HL-60/S4 treated with retinoic acid at 250 ng/mL for 4 days and 3 days (cell line): ENCODE measurements around the gene SEPTIN8.

Experiments
- in situ Hi-C: fragments of 300-500 bp; cut with MboI; formaldehyde crosslinking; loops from 2 replicates; pipeline ENCODE4 v1.7.0; 2022; ENCODE audit warnings: low sequenced_read_pairs

Gene SEPTIN8

DNA sequence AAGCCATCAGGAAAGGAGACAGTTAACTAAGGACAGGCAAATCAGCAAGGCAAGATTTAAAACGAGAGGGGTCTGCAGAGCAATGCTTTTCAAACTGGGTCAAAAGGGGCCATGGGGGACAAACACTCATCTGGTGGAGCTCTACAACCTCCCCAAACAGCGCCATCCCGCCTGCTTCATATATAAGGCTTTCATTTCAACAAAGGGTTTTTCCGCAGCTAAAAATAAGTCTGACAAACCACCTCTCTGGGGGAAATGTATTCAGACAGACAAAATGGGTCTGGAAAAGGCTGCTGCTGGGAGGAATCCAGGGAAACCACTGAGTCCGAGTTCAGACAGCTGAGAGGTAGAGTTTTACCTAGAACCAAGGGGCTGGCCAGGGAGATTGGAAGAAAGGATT, 8.3 kb upstream of the SEPTIN8 start:
- in situ Hi-C loops: no loop called here

DNA sequence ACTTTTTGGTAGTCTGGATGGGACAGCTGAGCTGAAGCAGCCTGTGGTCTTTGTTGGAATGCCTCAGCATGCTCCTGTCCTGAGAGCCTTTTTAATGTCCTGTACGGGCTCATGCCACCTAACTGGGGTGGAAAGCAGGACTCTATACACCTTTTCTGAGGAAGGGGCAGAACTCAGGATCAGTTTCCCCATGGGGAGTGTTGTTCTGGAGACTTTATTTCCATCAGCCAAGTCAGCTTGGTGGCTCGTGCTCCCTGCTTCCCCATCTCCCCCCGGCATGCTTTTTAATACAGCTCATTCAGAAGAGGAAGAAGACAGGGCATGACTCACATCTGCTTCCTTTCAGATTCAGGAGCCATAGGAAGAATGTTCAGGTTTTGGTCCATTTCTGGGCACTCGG, 5.1 kb upstream of the SEPTIN8 start:
- in situ Hi-C loops: no loop called here

DNA sequence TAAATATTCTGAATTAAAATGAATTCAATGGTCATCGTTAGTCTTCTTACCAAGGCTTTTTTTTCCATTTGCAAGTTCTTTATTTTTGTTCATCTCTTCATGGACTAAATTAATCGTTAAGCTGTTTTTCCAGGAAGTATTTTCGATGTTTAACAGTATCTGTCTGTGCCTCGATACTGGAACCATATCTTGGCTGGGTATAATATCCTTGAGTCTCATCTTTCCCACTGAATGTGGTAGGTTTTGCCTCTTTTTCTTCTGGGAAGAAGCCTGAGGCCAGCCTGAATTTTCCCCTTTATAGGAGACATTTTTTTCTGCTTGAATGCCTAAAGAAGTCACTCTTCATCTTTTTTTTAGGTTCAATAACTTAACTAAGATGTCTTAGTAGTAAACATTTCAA, 4.0 kb upstream of the SEPTIN8 start:
- in situ Hi-C loops: no loop called here

DNA sequence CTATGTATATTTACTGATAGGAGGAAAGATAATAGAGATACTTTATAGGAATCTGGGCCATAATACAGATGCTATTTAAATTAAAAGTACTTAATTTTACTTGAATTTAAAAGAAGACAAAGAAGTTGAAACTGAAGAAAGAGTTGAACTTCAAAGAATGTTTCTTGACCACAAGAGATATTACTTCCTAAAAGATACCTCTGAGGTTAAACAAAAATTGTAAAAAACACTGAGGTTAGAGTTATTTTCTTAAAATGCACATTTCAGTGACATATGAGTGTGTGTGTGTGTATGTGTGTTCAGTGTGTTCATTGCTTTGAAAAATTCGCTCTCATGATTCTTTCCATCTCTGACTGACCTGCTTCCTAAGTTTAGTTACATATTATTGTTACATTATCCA, 3.5 kb upstream of the SEPTIN8 start:
- in situ Hi-C loops: no loop called here

DNA sequence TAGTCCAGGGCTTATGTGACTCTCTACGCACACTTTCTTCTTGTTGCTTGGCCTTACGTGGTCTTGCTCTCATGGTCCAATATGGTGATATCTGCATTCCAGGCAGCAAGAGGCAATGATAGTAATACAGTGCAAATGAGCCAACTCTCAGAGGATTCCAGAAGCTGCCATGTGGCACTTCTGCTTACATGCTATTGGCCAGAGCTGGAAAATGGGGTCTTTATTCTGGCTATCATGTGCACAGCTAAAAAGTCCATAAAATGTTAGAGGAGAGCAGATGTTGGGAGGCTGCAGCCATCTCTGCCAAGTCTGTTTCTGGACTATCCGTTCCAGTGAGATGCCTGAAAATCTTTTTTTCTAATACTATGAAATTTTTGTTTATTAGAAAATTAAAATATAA, 2.9 kb upstream of the SEPTIN8 start:
- in situ Hi-C loops: no loop called here

DNA sequence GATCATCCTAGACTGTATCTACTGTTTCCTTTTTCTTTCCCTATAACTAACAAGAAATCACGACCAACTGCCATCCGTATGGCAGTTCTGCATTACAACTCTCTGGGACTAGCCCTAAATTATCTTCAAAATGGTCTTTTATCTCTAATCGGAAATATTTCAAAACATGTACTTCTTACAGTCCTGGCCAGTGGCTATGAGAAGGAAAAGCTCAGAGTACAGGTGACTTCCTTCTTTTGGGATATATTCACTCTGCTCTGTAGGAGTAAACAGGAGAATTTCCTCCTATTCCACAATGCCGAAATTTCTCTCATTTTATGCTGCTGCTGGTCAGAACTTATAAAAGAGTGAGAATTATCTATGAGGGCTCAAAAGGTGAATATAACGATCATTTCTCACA, 1.8 kb upstream of the SEPTIN8 start:
- in situ Hi-C loops: no loop called here

DNA sequence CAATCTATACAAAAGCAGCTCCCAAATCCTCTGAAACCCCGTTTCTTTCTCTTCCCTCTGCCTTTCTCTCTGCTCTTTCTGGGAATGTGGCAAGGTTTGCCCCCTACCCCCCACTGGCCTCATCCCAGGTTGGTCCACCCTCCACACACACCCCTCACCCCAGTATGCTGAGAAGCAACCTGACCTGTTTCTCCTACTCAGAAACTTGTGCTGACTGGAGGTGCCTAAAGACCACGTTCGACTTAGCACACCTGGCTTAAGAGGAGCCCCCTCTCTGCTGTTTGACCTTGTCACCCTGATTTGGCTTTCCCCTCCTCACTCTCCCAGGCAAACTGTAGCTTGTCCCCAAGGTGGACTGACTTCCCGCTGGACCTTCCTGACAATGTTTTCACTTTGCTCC, 1.1 kb upstream of the SEPTIN8 start:
- in situ Hi-C loops: no loop called here

DNA sequence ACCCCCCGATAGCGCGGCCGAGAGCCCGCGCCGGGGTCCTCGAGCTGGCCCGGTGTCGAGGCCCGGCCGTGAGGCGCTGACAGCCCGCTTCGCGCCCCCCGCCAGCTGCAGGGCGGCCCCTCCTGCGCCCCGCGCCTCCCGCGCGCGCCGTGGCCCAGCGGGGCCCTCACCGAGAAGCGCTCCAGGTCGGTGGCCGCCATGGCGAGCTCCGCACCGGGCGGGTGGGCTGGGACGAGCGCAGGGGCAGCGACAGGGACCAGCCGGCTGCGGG, 166 bp downstream of the SEPTIN8 start:
- in situ Hi-C loops: no loop called here

DNA sequence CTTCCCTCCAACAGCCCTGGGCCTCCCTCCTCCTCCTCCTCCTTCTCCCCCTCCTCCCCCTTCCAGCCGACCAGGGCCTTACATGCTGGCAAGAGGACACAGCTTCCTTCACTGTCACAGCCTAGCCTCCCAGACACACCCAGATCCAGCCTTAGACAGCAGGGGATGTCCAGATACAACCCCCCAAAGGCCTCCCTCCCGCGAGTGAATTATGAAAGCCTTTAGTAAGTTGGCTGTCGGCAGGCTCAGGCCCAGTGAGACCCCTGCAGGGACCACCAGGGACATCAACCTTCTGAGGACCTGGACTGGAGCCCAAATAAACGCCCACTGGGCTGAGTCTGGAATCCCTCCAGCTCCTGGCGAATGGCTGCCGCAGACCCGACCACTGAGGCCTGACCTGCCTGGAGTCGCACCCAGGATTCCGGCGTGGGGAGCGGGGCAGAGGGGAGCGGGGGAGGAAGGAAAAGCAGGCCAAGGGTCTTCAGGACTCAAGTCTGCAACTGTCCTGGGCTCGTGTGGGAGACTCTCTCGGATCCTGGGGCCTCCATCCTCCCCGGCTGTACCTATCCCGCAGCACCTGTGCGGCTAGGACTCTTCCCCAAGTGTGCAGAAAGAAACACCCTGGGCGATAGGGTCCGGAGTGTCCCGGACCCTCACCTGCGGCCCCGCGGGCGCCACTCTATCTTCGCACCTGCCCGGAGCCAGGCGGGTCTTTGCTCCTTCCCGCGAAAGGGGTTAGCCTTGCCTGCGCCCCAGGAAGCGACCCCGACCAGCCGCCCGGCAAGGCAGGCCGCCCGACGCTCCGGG, 705 bp downstream of the SEPTIN8 start:
- in situ Hi-C loops: no loop called here

DNA sequence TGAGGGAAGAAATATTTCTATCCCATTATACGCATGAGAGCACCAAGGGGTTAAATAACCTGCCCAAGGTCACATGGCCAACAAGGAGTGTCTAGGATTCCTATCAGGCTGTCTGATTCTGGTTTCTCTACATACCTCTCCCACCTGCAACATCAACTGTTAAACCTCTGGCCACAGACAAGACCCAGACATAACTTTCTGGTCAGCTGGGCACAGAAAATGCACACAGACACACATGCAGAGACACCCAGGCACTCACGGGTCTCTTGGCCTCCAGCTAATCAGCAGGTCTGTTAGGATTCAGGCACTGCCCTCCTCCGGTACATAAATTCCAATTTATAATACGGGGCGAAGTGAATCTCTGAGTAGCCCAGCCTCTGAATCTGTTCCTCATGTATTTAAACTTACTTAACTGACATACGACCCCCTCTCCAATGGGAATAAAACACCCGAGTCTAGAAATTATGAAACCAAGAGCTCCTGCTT, 1.5 kb downstream of the SEPTIN8 start:
- in situ Hi-C loops: no loop called here

DNA sequence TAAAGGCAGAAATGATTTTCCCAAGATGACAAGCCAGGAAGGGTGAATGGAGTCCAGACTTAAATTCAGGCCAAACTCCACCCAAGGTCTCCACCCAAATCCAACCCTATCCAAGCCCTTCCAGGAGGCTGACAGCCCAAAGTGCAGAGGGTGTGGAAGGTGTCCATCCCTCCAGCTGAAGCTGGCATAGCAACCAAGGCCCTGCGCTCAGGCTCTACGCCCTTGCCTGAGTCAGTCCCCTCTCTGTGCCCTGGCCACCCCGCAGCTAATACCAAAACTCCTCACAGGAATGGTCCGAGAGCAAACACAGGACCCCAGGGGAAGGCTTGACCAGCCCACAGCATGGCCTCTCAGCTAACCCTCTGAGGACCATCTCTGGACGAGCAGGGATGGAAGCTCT, 2.1 kb downstream of the SEPTIN8 start:
- in situ Hi-C loops: no loop called here

DNA sequence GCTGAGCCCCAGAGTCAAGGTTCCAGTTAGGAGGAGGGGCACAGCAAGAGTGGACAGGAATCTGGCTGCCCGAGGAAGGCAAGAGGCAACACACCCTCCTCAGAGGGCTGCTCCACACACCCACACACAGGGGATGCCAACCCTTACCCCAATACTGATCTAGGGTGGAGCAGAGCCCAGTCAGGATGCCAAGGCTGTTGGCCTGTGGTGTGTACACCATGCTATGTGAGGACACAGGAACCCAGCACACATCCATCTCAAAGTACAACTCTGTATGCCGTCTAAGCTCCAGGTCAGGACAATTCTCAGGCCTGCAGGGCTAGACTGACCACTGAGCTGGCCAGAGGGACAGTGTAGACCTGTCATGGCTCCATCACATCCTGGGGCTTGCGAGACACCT, 2.6 kb downstream of the SEPTIN8 start:
- in situ Hi-C loops: no loop called here

DNA sequence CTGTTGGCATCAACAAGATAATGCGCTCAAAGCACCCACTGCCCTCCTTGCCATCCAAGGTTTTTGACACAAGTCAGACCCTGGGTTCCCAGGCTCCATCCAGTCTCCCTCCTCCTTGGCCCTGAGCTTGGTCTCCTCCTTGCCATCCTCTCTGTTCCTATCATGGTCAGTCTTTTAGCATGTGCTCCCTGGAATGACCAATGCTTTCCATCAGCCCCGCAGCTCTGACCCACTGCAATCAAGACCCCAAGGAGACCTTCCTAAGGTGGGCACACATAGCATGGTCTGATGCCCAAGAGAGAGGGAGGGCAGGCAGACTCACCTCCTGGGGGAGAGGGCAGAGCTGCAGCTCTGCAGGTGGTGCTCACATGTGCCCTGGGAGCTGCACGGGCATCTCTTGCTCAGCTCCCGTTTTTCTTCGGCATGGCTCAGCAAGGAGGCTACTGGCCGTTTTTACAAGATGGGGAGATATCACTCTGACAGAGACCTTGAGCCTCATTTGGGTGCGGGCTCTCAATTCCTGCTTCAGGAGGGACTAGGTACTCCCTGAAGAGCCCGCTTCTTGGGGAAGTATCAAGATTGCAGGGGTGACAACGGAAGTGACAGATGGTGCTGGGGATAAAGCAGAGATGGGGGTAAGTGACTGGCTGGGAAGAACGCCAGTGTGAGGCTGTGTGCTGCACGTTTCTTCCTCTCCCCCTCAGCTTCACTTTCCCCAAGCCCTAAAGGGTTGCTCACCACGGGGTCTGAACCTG, 3.3 kb downstream of the SEPTIN8 start:
- in situ Hi-C loops: no loop called here

DNA sequence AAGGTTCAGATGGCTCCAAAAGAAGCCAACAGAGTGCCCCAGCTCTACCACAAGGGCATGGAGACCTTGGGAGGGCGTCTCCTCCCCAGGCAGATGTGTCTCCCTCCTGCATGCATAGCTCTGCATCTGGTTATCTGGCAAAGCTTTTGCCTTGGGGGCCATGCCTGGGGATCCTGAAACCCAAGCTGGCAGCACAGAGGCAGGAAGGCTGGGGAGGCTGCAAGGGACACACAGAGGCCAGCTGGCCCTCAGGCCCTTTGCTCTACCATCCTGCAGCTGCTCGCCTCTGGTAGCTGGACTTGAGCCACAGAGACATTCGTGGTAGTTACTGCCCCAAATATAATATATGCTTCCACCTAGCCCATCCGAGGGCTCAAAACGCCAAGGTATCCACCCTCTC, 3.9 kb downstream of the SEPTIN8 start:
- in situ Hi-C loops: no loop called here

DNA sequence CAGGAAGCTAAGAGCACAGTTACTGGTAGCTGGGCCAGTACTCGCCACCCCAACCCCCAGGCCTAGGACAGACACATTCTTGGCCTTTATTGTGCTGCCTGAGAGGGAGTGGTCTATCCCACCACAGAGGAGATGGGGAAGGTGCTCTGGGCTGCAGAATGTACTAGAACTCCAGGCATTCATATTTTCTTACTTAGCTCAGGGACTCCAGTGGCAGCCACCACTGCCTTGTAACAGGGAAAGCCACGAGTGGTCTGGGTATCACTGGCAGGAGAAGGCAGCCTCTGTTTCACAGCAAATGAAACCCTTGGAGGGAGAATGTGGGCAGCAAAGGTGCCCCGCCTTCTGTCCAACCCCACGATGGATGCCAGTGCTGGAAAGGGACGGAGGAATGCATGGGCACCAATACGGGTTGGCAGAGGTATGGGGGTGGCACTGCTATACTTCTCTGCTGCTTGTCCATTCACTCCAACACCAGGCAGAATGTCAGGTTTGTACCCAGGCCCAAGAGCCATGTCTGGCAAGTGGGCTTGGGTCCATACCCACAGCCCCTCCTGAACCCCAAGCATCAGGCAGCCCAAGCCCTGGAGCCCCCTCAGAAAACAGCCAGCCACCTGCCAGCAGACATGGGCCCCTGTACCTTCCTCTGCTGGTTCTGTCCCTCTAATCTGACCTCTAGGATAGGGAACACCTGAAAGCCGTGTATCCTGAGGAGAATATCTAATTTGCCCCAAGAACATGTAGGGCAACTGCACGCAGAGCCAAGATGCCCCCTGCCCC, 4.6 kb downstream of the SEPTIN8 start:
- in situ Hi-C loops: no loop called here

DNA sequence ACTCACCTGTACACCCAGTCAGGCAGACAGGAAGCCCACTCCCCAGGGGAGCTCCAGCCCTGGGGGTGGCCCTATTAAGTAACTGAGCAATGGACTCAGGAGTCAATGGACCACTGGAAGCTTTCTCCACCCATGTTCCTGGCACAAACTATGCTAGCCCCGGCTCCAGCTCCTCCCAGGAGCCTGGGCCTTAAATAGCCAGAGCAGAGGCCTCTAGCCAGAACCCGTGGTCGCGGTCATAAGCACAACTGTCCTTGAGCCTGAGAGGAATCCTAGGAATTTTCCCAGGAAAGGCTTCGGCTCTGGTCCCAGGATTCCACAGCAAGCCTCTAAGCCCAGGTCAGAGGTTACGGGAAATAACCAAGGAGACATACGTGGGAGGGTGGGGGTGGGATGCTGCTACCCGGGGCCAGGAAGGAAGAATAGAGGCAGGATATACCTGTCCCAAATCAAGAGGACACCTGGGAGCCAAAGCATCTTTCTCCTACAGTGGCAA, 5.5 kb downstream of the SEPTIN8 start:
- in situ Hi-C loops: no loop called here

DNA sequence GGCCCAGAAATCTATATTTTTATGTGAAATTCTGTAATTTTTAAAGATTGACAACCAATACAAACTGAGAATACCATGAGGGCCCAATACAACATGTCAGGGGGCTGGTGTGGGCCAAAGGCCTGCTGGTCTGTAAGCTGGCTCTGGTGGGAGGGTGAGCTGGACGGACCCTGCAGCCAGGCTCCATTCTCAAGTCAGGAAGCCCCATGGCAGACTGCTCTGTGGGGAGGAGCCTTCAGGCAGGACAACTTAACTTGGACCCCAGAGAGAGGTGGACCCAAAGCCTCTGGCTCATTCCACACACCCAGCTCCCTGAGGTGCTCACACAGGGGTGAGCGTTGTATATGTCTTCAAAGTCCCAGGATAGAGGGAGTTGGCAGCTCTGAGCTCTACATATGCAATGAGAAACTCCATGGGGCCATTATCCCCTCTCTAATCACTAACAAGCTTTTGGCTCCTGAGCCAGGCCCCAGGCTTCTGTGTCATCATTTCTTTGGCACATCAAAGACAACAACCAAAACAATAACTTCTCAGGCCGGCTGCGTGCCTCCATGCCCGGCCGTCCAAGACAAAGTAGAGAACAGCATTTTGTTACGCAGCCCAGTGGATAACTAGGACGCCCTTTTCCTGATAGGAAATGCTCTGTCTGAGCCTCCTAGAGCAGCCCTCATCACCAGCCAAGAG, 6.4 kb downstream of the SEPTIN8 start:
- in situ Hi-C loops: no loop called here

DNA sequence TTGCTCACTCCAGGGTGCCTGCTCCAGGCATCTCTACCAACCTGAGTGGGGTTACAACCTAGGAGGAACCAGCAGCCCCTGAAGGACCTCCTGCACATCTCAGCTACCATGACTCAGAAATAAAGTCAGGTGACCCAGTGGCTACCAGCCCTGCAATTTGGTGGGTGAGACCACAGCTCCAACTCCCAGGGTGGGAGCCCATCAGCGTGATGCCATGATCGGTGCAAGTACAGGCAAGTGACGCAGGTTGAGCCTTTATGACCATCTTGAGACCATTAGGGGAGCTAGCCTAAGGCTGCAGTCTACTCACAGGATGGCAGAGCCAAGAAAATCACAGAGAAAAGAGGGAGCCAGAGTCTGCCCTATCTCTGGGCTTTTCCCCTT, 8.6 kb downstream of the SEPTIN8 start:
- in situ Hi-C loops: no loop called here

DNA sequence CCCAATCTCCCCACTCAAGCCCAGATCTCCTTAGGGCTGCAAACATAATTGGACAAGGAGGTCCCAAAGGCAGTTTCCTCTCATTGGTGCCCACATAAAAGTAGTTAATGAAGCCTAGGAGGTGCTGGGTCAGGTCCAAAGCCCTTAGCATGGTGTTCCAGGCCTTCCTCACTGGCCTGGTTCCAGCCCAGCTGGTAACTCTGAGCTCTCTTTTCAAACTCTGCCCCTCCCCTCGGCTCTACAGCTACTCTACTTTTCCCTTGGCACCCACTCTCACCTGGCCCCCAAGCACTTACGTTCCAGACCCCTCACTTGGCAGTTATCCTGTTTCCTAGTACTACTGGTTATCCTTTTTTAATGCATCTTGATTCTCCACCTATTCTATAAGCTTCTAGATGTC, 9.9 kb downstream of the SEPTIN8 start:
- in situ Hi-C loops: no loop called here

DNA sequence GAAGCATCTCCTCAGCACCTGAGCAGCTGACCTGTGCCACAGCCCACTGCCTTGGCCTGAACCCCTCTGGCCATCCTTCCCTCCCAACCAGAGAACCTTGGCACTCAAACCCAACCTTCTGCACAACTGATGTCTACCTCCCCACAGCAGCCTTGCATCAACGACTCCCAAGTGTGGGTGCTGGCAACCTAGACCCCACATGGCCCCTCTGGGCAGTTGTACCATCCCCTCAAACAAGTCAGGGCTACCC, 10.3 kb downstream of the SEPTIN8 start:
- in situ Hi-C loops: no loop called here

DNA sequence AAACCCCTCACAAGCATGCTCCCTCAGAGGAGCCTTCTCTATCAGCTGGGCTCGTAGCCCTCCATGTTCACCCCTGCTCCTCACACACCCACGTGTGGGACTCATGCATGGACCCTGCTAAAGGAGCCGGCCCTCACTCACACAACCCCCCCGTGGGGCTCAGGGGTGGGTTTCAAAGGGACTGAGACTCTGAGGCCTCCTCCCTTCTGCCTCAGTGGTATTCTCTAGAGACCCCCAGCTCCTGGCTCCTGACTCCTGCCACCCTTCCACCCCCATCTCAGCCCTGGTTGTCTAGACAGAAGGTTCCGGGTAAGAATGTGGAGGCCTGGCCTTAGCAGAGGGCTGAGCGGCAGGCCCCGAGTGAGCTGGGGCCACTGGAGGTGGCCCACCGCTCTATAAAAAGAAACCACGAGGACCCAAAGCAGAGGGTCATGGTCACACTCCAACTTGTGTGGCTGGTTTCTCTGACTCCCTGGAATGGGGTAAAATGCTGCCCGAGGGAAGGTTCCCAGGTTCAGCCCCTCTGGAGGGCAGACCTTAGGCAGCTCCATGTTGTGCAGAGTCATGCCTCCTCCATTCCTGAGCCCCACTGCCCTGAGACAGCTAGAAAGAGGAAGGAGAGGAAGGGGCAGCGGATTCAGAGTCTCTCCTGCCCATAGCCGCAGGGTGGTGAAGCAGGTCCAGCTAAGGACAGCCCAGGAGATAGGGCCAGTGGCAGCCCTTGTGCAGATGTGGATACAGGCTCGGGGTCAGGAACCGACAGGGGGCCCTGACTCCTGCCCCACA, 10.8 kb downstream of the SEPTIN8 start:
- in situ Hi-C loops: no loop called here
